ENCODE results near the gene SCTR.

- TF ChIP-seq POLR2A (IDR thresholded peaks at IDR 0.05) (no peak), CTCF (IDR thresholded peaks at IDR 0.05) (no peak)
Observed at GRCh38 chr2:119545754-119546446, 21.6 kb upstream of the SCTR start.

Measured in heart left ventricle (tissue), 13 donors.